Osteoblast (primary cell): Measurements from ENCODE around the gene PTPRD. TPM values are rescaled to one million over a fixed set of nuclear protein-coding genes. Genes with fewer than 3 reads are reported as not detected.

Experiments used
- DNase-seq: peaks from one replicate; pipeline ENCODE4 v3.0.0; 2011; ENCODE audit warnings: low spot score, mixed read lengths; ENCODE audit not compliant: insufficient read length; ENCODE audit errors: missing footprints
- H2AFZ ChIP-seq: 2 replicates; pipeline ENCODE4 v1.6.0; 2011; ENCODE audit warnings: mild to moderate bottlenecking, low read length
- H3K27ac ChIP-seq: 2 replicates; pipeline ENCODE4 v1.5.1; 2011; ENCODE audit warnings: mild to moderate bottlenecking, low read depth, low read length, moderate library complexity
- H3K27me3 ChIP-seq: 2 replicates; pipeline ENCODE4 v1.6.0; 2012; ENCODE audit warnings: mild to moderate bottlenecking, control low read depth, inconsistent platforms, low read length, moderate library complexity; ENCODE audit not compliant: insufficient read depth
- H3K36me3 ChIP-seq: 2 replicates; pipeline ENCODE4 v1.5.1; 2011; ENCODE audit warnings: mild to moderate bottlenecking, low read length, control low read depth, moderate library complexity; ENCODE audit not compliant: insufficient read depth
- H3K4me1 ChIP-seq: 2 replicates; pipeline ENCODE4 v1.5.1; 2011; ENCODE audit warnings: mild to moderate bottlenecking, low read length, control low read depth, moderate library complexity; ENCODE audit not compliant: insufficient read depth
- H3K4me2 ChIP-seq: 2 replicates; pipeline ENCODE4 v1.6.0; 2011; ENCODE audit warnings: mild to moderate bottlenecking, low read length; ENCODE audit not compliant: insufficient read depth
- H3K4me3 ChIP-seq: fragments of 200-600 bp; sonication (generic); 3 replicates; pipeline ENCODE4 v1.5.1; 2012; ENCODE audit warnings: mild to moderate bottlenecking, low read length, inconsistent platforms; ENCODE audit not compliant: insufficient read depth
- H3K79me2 ChIP-seq: 2 replicates; pipeline ENCODE4 v1.6.0; 2012; ENCODE audit warnings: mild to moderate bottlenecking, low read length, control low read depth, inconsistent platforms; ENCODE audit not compliant: insufficient read depth
- H3K9me3 ChIP-seq: 2 replicates; pipeline ENCODE4 v1.5.1; 2011; ENCODE audit warnings: low read depth, low read length, control low read depth
- H4K20me1 ChIP-seq: 2 replicates; pipeline ENCODE4 v1.6.0; 2012; ENCODE audit warnings: mild to moderate bottlenecking, low read length, control low read depth; ENCODE audit not compliant: insufficient read depth
- total RNA-seq: library from RNA; depleted of rRNA; stranded (reverse); fragments of >200 nt; gene quantifications from 2 replicates; pipeline ENCODE4 v1.2.3, GENCODE V29; 2012
- TF ChIP-seq, protein P1 (sequence below): IDR thresholded peaks from 2 replicates; pipeline ENCODE4 v1.5.1; 2011; ENCODE audit warnings: mild to moderate bottlenecking, low read depth, low read length, moderate library complexity; ENCODE audit errors: extremely low read depth

The PTPRD gene
- total RNA-seq, 1 donor: 23.9 TPM

GRCh38 chr9:9670454-9670853 is 942.3 kb downstream of the PTPRD start:
- H3K9me3 ChIP-seq: no peaks in the 10 kb centered on the region
- no peaks in the 10 kb centered on the region for H3K27me3 ChIP-seq
- H3K27ac ChIP-seq: no peak overlapping the region
- H3K4me1 ChIP-seq: no peaks in the 10 kb centered on the region
- no peaks in the 10 kb centered on the region for H4K20me1 ChIP-seq
- no peak overlapping the region for H2AFZ ChIP-seq
- no peak overlapping the region for H3K4me3 ChIP-seq
- TF ChIP-seq, protein P1, sequence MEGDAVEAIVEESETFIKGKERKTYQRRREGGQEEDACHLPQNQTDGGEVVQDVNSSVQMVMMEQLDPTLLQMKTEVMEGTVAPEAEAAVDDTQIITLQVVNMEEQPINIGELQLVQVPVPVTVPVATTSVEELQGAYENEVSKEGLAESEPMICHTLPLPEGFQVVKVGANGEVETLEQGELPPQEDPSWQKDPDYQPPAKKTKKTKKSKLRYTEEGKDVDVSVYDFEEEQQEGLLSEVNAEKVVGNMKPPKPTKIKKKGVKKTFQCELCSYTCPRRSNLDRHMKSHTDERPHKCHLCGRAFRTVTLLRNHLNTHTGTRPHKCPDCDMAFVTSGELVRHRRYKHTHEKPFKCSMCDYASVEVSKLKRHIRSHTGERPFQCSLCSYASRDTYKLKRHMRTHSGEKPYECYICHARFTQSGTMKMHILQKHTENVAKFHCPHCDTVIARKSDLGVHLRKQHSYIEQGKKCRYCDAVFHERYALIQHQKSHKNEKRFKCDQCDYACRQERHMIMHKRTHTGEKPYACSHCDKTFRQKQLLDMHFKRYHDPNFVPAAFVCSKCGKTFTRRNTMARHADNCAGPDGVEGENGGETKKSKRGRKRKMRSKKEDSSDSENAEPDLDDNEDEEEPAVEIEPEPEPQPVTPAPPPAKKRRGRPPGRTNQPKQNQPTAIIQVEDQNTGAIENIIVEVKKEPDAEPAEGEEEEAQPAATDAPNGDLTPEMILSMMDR: no peak
- no peaks in the 10 kb centered on the region for H3K79me2 ChIP-seq
- no peak overlapping the region for H3K4me2 ChIP-seq
- H3K36me3 ChIP-seq: no peaks in the 10 kb centered on the region
- DNase-seq: no peak

- Histone ChIP-seq H3K27ac (no peak overlapping the region), H3K4me3 (no peak overlapping the region), H3K4me1 (no peaks in the 10 kb centered on the region), H4K20me1 (no peaks in the 10 kb centered on the region), H3K36me3 (no peaks in the 10 kb centered on the region), H2AFZ (no peak overlapping the region), H3K4me2 (no peak overlapping the region), H3K79me2 (no peaks in the 10 kb centered on the region), H3K9me3 (no peaks in the 10 kb centered on the region), H3K27me3 (no peaks in the 10 kb centered on the region)
- DNase-seq: no peak
- TF ChIP-seq, protein P1: no peak
These were observed 967.8 kb downstream of the PTPRD start for GRCh38 chr9:9645006-9645405.

DNA sequence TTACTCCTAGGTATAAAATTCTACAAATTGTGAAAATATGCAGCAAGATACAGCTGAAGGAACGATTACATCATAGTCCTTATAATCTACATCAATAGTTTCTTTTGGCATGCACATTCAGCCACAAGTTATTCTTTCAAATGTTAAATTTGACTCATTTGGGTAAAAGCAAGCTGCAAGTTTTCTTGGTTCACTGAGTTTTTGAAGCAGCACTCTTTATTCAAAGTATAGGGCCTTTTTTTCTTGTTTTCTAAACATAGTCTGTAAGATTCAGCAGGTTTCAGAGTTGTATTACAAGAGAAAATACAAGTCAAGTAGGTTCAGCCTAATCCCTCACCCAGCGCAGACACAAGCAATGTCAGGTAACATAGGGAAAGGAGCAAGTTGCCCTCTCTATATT is 981.5 kb downstream of the PTPRD start:
- Histone ChIP-seq H3K27ac (no peak overlapping the region), H3K27me3 (no peaks in the 10 kb centered on the region), H4K20me1 (no peaks in the 10 kb centered on the region), H3K4me3 (no peak overlapping the region), H2AFZ (no peak overlapping the region), H3K79me2 (no peaks in the 10 kb centered on the region), H3K4me2 (no peak overlapping the region), H3K9me3 (no peaks in the 10 kb centered on the region), H3K4me1 (no peaks in the 10 kb centered on the region), H3K36me3 (no peaks in the 10 kb centered on the region)
- no peak for DNase-seq
- TF ChIP-seq, protein P1: no peak

GRCh38 chr9:9625248-9625647 is 987.6 kb downstream of the PTPRD start:
- H3K27me3 ChIP-seq: no peaks in the 10 kb centered on the region
- H3K4me3 ChIP-seq: no peak overlapping the region
- no peaks in the 10 kb centered on the region for H3K4me1 ChIP-seq
- no peak overlapping the region for H3K4me2 ChIP-seq
- no peak overlapping the region for H2AFZ ChIP-seq
- H3K27ac ChIP-seq: no peak overlapping the region
- H3K36me3 ChIP-seq: no peaks in the 10 kb centered on the region
- H3K9me3 ChIP-seq: no peaks in the 10 kb centered on the region
- TF ChIP-seq, protein P1: no peak
- H4K20me1 ChIP-seq: no peaks in the 10 kb centered on the region
- H3K79me2 ChIP-seq: no peaks in the 10 kb centered on the region
- no peak for DNase-seq
